GM10266 (cell line): ENCODE measurements around the gene BMP5.

Experiments used
- DNase-seq: peaks from one replicate; pipeline ENCODE4 v3.0.0; 2012; ENCODE audit errors: extremely low spot score
- CTCF ChIP-seq: IDR thresholded peaks from 2 replicates; pipeline ENCODE4 v1.5.1; 2012; ENCODE audit warnings: mild to moderate bottlenecking, low read depth; ENCODE audit not compliant: control insufficient read depth, insufficient read depth; ENCODE audit errors: missing control alignments

The BMP5 gene

GRCh38 chr6:55875400-55875799 lies at the start of gene BMP5:
Gene BMP5, minus strand, starts transcription at chr6:55875590. Its CDS starts 725 bp downstream, at chr6:55874865.
- TF ChIP-seq CTCF, result no peak
- no peak for DNase-seq

- no peak for DNase-seq
- no peak for TF ChIP-seq CTCF
Measured at GRCh38 chr6:55922406-55922805, 47.0 kb upstream of the BMP5 start.

GRCh38 chr6:55919716-55920308 lies 44.4 kb upstream of the BMP5 start:
- no peak for TF ChIP-seq CTCF
- no peak for DNase-seq

- no peak for TF ChIP-seq CTCF
- DNase-seq, result no peak
Measured at GRCh38 chr6:55918639-55919038, 43.2 kb upstream of the BMP5 start.

GRCh38 chr6:55917751-55918415 lies 42.5 kb upstream of the BMP5 start:
- DNase-seq, result no peak

GRCh38 chr6:55916188-55916587 lies 40.8 kb upstream of the BMP5 start:
- no peak for DNase-seq
- no peak for TF ChIP-seq CTCF

More at GRCh38 chr6:55917751-55918415, 42.5 kb upstream of the BMP5 start:
- no peak for TF ChIP-seq CTCF
